ENCODE measurements around the gene PFKFB4.
"Not testable (repeated sequence)": the region's sequence is repeated elsewhere in the genome, so short reads cannot be mapped to it uniquely, and the experiment has no call there.

The PFKFB4 gene

GRCh38 chr3:48530701-48531100 lies 25.9 kb downstream of the PFKFB4 start:
- not testable (repeated sequence) for DNase-seq (ENCODE audit: low read depth)

GRCh38 chr3:48528754-48529153 lies 27.8 kb downstream of the PFKFB4 start:
- DNase-seq (ENCODE audit: low read depth): no peak

GRCh38 chr3:48528048-48528447 lies 28.6 kb downstream of the PFKFB4 start:
- no peak for DNase-seq (ENCODE audit: low read depth)

GRCh38 chr3:48524970-48525369 lies 31.6 kb downstream of the PFKFB4 start:
- DNase-seq (ENCODE audit: low read depth): no peak

GRCh38 chr3:48521635-48522034 lies 35.0 kb downstream of the PFKFB4 start:
- DNase-seq (ENCODE audit: low read depth): no peak

GRCh38 chr3:48519277-48519643 lies 37.3 kb downstream of the PFKFB4 start:
- DNase-seq (ENCODE audit: low read depth): no peak

- DNase-seq (ENCODE audit: low read depth): no peak
Observed at GRCh38 chr3:48518638-48519276, 37.8 kb downstream of the PFKFB4 start.

GRCh38 chr3:48518069-48518468 lies 38.5 kb downstream of the PFKFB4 start:
- DNase-seq (ENCODE audit: low read depth): no peak

GRCh38 chr3:48516571-48516970 lies 40.0 kb downstream of the PFKFB4 start:
- DNase-seq (ENCODE audit: low read depth): no peak

GRCh38 chr3:48514431-48515227 lies 42.0 kb downstream of the PFKFB4 start:
- no peak for DNase-seq (ENCODE audit: low read depth)

- DNase-seq (ENCODE audit: low read depth): no peak
Observed at GRCh38 chr3:48511551-48511950, 45.1 kb downstream of the PFKFB4 start.

GRCh38 chr3:48507256-48508061 lies 49.1 kb downstream of the PFKFB4 start:
- no peak for DNase-seq (ENCODE audit: low read depth)

- no peak for DNase-seq (ENCODE audit: low read depth)
Observed at GRCh38 chr3:48505968-48506504, 50.6 kb downstream of the PFKFB4 start.

- no peak for DNase-seq (ENCODE audit: low read depth)
Observed at GRCh38 chr3:48505146-48505545, 51.5 kb downstream of the PFKFB4 start.

GRCh38 chr3:48504051-48504946 lies 52.3 kb downstream of the PFKFB4 start, which contains the start of gene SHISA5:
Gene SHISA5, minus strand, starts transcription at chr3:48504174. Its CDS starts 80 bp downstream, at chr3:48504094.
- no peak for DNase-seq (ENCODE audit: low read depth)

GRCh38 chr3:48503401-48504050 lies 53.1 kb downstream of the PFKFB4 start:
- no peak for DNase-seq (ENCODE audit: low read depth)

- no peak for DNase-seq (ENCODE audit: low read depth)
Observed at GRCh38 chr3:48502728-48503168, 53.9 kb downstream of the PFKFB4 start.

- no peak for DNase-seq (ENCODE audit: low read depth)
Observed at GRCh38 chr3:48502121-48502520, 54.5 kb downstream of the PFKFB4 start.

GRCh38 chr3:48501196-48501595 lies 55.4 kb downstream of the PFKFB4 start:
- DNase-seq (ENCODE audit: low read depth): no peak

- no peak for DNase-seq (ENCODE audit: low read depth)
Observed at GRCh38 chr3:48500656-48501055, 55.9 kb downstream of the PFKFB4 start.

- DNase-seq (ENCODE audit: low read depth): no peak
Observed at GRCh38 chr3:48493203-48493501, 63.5 kb downstream of the PFKFB4 start.

All from HS-5 (cell line).